ENCODE data around the gene CACNA1H. TPM values are rescaled to one million over a fixed set of nuclear protein-coding genes. Genes with fewer than 3 reads are reported as not detected.
"Not testable (repeated sequence)": the region's sequence is repeated elsewhere in the genome, so short reads cannot be mapped to it uniquely, and the experiment has no call there.

CACNA1H gene
- total RNA-seq, 1 experiment from 2014 or later: not detected

- not testable (repeated sequence) for DNase-seq (ENCODE audit: low read depth)
Measured at GRCh38 chr16:1243363-1243762, 90.5 kb downstream of the CACNA1H start.

GRCh38 chr16:1243907-1244850 is 91.3 kb downstream of the CACNA1H start:
- DNase-seq (ENCODE audit: low read depth): not testable (repeated sequence)

- DNase-seq (ENCODE audit: low read depth): peak; percentile 34
Measured at GRCh38 chr16:1244881-1245280, 92.0 kb downstream of the CACNA1H start.

- DNase-seq (ENCODE audit: low read depth): no peak
Measured at GRCh38 chr16:1245452-1246020, 92.6 kb downstream of the CACNA1H start.

- not testable (repeated sequence) for DNase-seq (ENCODE audit: low read depth)
Measured at GRCh38 chr16:1247903-1248537, 95.1 kb downstream of the CACNA1H start.

GRCh38 chr16:1249031-1249755 is 96.3 kb downstream of the CACNA1H start:
- not testable (repeated sequence) for DNase-seq (ENCODE audit: low read depth)

- DNase-seq (ENCODE audit: low read depth): not testable (repeated sequence)
Measured at GRCh38 chr16:1253701-1254364, 100.9 kb downstream of the CACNA1H start.

GRCh38 chr16:1254821-1255220 is 101.9 kb downstream of the CACNA1H start:
- not testable (repeated sequence) for DNase-seq (ENCODE audit: low read depth)

GRCh38 chr16:1255276-1256122 is 102.6 kb downstream of the CACNA1H start, which contains the start of gene TPSD1:
Gene TPSD1, plus strand, starts transcription at chr16:1256069. Its CDS starts 212 bp downstream, at chr16:1256281.
- DNase-seq (ENCODE audit: low read depth): not testable (repeated sequence)

GRCh38 chr16:1256296-1256873 is 103.5 kb downstream of the CACNA1H start:
- DNase-seq (ENCODE audit: low read depth): not testable (repeated sequence)

GRCh38 chr16:1256874-1257322 is 104.0 kb downstream of the CACNA1H start:
- DNase-seq (ENCODE audit: low read depth): no peak

GRCh38 chr16:1257561-1258224 is 104.8 kb downstream of the CACNA1H start:
- DNase-seq (ENCODE audit: low read depth): no peak

- no peak for DNase-seq (ENCODE audit: low read depth)
Measured at GRCh38 chr16:1258225-1258600, 105.3 kb downstream of the CACNA1H start.

GRCh38 chr16:1258906-1259759 is 106.2 kb downstream of the CACNA1H start:
- no peak for DNase-seq (ENCODE audit: low read depth)

- DNase-seq (ENCODE audit: low read depth): no peak
Measured at GRCh38 chr16:1259760-1260068, 106.8 kb downstream of the CACNA1H start.

GRCh38 chr16:1260101-1260680 is 107.3 kb downstream of the CACNA1H start:
- DNase-seq (ENCODE audit: low read depth): no peak

- DNase-seq (ENCODE audit: low read depth): no peak
Measured at GRCh38 chr16:1261131-1261892, 108.4 kb downstream of the CACNA1H start.

Measured in HT1080 (cell line).